Panc1 (cell line): ENCODE data around the gene CAPN11. TPM values are rescaled to one million over a fixed set of nuclear protein-coding genes. Genes with fewer than 3 reads are reported as not detected.
A peak's percentile ranks its signal among the peaks of the same experiment; 100 is the strongest.

Experiments
- ATAC-seq: fragments of 200-7000 bp; cut with Tn5 transposase; 2 replicates; pipeline ENCODE4 v1.9.1; 2020; ENCODE audit warnings: mild to moderate bottlenecking, moderate library complexity
- BruUV-seq: library from RNA; stranded (reverse); fragments of 400-500 nt; replicated peaks from 2 replicates; lab custom pipeline; 2021; lab: Mats Ljungman, UMichigan
- CTCF ChIA-PET: fragments of 300-600 bp; sonication (Branson Sonifier 250); formaldehyde crosslinking; loops from one replicate; lab custom pipeline; 2022; ENCODE audit warnings: antibody characterized with exemption; lab: Charles Lee
- POLR2A ChIA-PET: fragments of 300-600 bp; sonication (Branson Sonifier 250); formaldehyde crosslinking; loops from one replicate; lab custom pipeline; 2022; ENCODE audit warnings: antibody characterized with exemption; lab: Charles Lee
- DNase-seq: peaks from one replicate; pipeline ENCODE4 v3.0.0-alpha.2; 2010; ENCODE audit warnings: low read depth, low spot score
- H3K27ac ChIP-seq: 2 replicates; pipeline ENCODE4 v1.5.1; 2011; ENCODE audit warnings: mild to moderate bottlenecking, low read length, inconsistent platforms
- H3K27me3 ChIP-seq: fragments of 200-500 bp; sonication (Bioruptor generic); 2 replicates; pipeline ENCODE4 v1.6.0; 2014; ENCODE audit warnings: low read length, inconsistent platforms; ENCODE audit not compliant: control insufficient read depth, insufficient read depth
- H3K36me3 ChIP-seq: fragments of 200-500 bp; sonication (Bioruptor generic); 2 replicates; pipeline ENCODE4 v1.5.1; 2014; ENCODE audit warnings: inconsistent platforms, mild to moderate bottlenecking, low read length, moderate library complexity; ENCODE audit not compliant: control insufficient read depth, insufficient read depth
- H3K4me1 ChIP-seq: 2 replicates; pipeline ENCODE4 v1.5.1; 2011; ENCODE audit warnings: inconsistent platforms, mild to moderate bottlenecking, low read length, moderate library complexity; ENCODE audit not compliant: control insufficient read depth, insufficient read depth
- H3K4me3 ChIP-seq, 2 experiments: 2 replicates each; pipeline ENCODE4 v1.5.1; 2011 to 2012; ENCODE audit warnings: low read depth in 2 of 2, low read length in 2 of 2, mild to moderate bottlenecking in 2 of 2, inconsistent platforms in 1 of 2, moderate library complexity in 1 of 2
- H3K9me3 ChIP-seq: fragments of 200-500 bp; sonication (Bioruptor generic); 2 replicates; pipeline ENCODE4 v1.5.1; 2014; ENCODE audit warnings: low read depth, mild to moderate bottlenecking, inconsistent platforms, low read length, moderate library complexity; ENCODE audit not compliant: control insufficient read depth, insufficient read depth
- CTCF ChIP-seq: fragments of 450-650 bp; IDR thresholded peaks from 2 replicates; pipeline ENCODE4 v1.5.1; 2017; ENCODE audit warnings: mild to moderate bottlenecking
- POLR2AphosphoS5 ChIP-seq: IDR thresholded peaks from 2 replicates; pipeline ENCODE4 v1.6.1; 2012; ENCODE audit warnings: mild to moderate bottlenecking, low read depth, low read length, moderate library complexity
- SIN3A ChIP-seq: IDR thresholded peaks from 2 replicates; pipeline ENCODE4 v1.6.1; 2012; ENCODE audit warnings: low read depth, mild to moderate bottlenecking, low read length, moderate library complexity, borderline replicate concordance; ENCODE audit not compliant: insufficient read depth
- TCF7L2 ChIP-seq: IDR thresholded peaks from 2 replicates; pipeline ENCODE4 v1.6.1; 2011; ENCODE audit warnings: mild to moderate bottlenecking, low read depth, low read length, inconsistent platforms
- in situ Hi-C: cut with HindIII; loops from 2 replicates; pipeline ENCODE4 v1.10.0; 2016; ENCODE audit warnings: low sequenced_read_pairs, low pct_unique_long_range_greater_than_20kb
- intact Hi-C: fragments of 100-400 bp; cut with micrococcal nuclease; formaldehyde crosslinking; loops from one replicate; pipeline ENCODE4 v1.10.0; 2022; ENCODE audit not compliant: unreplicated experiment
- total RNA-seq: library from RNA; stranded (reverse); gene quantifications from one replicate; pipeline ENCODE4 v1.2.1, GENCODE V29; 2021; ENCODE audit not compliant: unreplicated experiment
- TF ChIP-seq, protein P1 (sequence below), 2 experiments: IDR thresholded peaks; 2 replicates each; pipeline ENCODE4 v1.6.1; 2011 to 2012; ENCODE audit warnings: low read depth in 2 of 2, control low read depth in 1 of 2, low read length in 1 of 2, mild to moderate bottlenecking in 1 of 2, moderate library complexity in 1 of 2; ENCODE audit not compliant: insufficient read depth in 1 of 2

The CAPN11 gene
- total RNA-seq, 1 experiment from 2014 or later, result 1.2 TPM

DNA sequence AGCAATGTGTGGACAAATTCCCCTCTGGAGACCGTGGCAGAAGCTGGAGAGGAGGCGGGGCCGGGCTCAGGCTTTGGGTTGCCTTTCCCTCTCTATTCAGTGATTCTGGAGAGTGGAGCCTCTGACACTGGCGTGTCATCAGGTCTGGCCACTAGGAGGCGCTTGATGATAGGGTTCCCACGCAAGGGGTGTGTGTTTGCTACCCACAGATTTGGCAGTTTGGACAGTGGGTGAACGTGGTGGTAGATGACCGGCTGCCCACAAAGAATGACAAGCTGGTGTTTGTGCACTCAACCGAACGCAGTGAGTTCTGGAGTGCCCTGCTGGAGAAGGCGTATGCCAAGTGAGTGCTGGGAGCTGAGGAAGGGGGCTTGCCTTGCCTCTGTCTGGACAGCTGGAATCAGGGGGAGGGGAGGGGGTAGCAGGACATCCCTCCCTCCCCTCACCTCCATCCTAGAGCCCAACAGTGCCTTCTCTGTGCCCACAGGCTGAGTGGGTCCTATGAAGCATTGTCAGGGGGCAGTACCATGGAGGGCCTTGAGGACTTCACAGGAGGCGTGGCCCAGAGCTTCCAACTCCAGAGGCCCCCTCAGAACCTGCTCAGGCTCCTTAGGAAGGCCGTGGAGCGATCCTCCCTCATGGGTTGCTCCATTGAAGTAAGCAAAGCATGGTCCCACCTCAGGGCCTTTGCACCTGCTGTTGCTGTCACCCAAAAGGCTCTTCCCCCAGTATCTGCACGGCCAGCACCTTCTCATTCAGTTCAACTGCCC, 14.3 kb downstream of the CAPN11 start:
- CTCF ChIA-PET, result interaction anchor here (0.7 to 1.1 kb wide), 5 partner anchors 62 to 403 kb away, joined by 3 to 7 read pairs (median 4); partner anchors contain the start of genes HSP90AB1 and SLC35B2
- peak; percentile 94 for ATAC-seq
- no peaks in the 10 kb centered on the region for H3K36me3 ChIP-seq
- H3K4me1 ChIP-seq, result peaks cover 28% of the 10 kb centered on the region
- peak; percentile 73 for DNase-seq
- in situ Hi-C loops, result no loop called here
- H3K4me3 ChIP-seq, result no peak overlapping the region
- intact Hi-C loops, result loop anchor here (1.0 to 5.0 kb wide), 2 partner anchors 64 to 81 kb away; no protein-coding TSS in a partner anchor
- no TSS peak for BruUV-seq
- TF ChIP-seq TCF7L2 (no peak), POLR2AphosphoS5 (no peak; the same call in 1 of the 2 replicates), CTCF (peak; percentile 94), SIN3A (0 out of 2 replicates have a peak, but pooled peaks have one; percentile 29)
- TF ChIP-seq, protein P1, sequence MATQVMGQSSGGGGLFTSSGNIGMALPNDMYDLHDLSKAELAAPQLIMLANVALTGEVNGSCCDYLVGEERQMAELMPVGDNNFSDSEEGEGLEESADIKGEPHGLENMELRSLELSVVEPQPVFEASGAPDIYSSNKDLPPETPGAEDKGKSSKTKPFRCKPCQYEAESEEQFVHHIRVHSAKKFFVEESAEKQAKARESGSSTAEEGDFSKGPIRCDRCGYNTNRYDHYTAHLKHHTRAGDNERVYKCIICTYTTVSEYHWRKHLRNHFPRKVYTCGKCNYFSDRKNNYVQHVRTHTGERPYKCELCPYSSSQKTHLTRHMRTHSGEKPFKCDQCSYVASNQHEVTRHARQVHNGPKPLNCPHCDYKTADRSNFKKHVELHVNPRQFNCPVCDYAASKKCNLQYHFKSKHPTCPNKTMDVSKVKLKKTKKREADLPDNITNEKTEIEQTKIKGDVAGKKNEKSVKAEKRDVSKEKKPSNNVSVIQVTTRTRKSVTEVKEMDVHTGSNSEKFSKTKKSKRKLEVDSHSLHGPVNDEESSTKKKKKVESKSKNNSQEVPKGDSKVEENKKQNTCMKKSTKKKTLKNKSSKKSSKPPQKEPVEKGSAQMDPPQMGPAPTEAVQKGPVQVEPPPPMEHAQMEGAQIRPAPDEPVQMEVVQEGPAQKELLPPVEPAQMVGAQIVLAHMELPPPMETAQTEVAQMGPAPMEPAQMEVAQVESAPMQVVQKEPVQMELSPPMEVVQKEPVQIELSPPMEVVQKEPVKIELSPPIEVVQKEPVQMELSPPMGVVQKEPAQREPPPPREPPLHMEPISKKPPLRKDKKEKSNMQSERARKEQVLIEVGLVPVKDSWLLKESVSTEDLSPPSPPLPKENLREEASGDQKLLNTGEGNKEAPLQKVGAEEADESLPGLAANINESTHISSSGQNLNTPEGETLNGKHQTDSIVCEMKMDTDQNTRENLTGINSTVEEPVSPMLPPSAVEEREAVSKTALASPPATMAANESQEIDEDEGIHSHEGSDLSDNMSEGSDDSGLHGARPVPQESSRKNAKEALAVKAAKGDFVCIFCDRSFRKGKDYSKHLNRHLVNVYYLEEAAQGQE (IDR thresholded peaks at IDR 0.05; ENCODE audit: insufficient read depth in 1 of 2, low read depth in 2 of 2, low read length in 1 of 2), result 0 out of 4 replicates have a peak, but pooled peaks of 1 of the 2 experiments have one; percentile 35
- POLR2A ChIA-PET, result interaction anchor here (0.6 to 1.1 kb wide), 3 partner anchors 74 to 132 kb away, joined by 3 read pairs; partner anchors contain the start of gene HSP90AB1
- H3K27me3 ChIP-seq, result no peaks in the 10 kb centered on the region
- peak overlapping the region; percentile 64 for H3K27ac ChIP-seq
- no peaks in the 10 kb centered on the region for H3K9me3 ChIP-seq

DNA sequence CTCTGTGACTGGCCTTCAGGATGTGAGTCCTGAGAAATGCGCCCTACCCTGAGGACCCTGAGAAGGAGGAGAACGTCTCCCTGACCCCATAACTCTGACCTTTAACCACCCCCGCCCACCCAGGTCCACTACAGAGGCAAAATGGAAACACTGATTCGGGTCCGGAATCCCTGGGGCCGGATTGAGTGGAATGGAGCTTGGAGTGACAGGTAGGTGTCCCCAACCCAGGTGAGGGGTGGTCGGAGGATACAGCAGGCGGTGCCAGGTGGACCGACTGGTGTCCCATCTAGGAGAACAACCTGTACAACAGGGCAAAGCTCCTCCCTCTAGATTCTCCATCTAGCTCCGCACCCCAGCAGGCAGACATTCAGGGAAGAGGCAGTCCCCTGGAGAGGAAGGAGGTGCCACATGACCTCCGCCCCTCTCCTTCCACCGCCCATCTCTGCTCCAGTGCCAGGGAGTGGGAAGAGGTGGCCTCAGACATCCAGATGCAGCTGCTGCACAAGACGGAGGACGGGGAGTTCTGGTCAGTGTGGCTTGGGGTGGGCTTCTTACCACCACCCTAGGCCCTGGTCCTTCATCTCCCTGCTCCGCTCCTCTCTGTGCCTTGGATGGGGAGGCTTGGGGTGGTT, 17.6 kb downstream of the CAPN11 start:
- ATAC-seq (no peak), DNase-seq (no peak)
- intact Hi-C loops (loop anchor here (5.0 kb wide), 1 partner anchor 46 kb away; the partner anchor contains the start of gene SLC29A1), in situ Hi-C loops (no loop called here)
- Histone ChIP-seq H3K4me3 (no peak overlapping the region), H3K4me1 (peaks cover 54% of the 10 kb centered on the region), H3K9me3 (no peaks in the 10 kb centered on the region), H3K27ac (peak overlapping the region; percentile 90), H3K36me3 (no peaks in the 10 kb centered on the region), H3K27me3 (no peaks in the 10 kb centered on the region)
- TF ChIP-seq SIN3A (no peak), POLR2AphosphoS5 (no peak), CTCF (no peak), TCF7L2 (no peak)
- TF ChIP-seq, protein P1 (IDR thresholded peaks at IDR 0.05; ENCODE audit: insufficient read depth in 1 of 2, low read depth in 2 of 2, low read length in 1 of 2), result no peak
- ChIA-PET POLR2A (interaction anchor here (0.6 to 0.7 kb wide), 2 partner anchors 13 to 31 kb away, joined by 3 to 6 read pairs; no protein-coding TSS in a partner anchor), CTCF (interaction anchor here (0.6 kb wide), 2 partner anchors 18 to 21 kb away, joined by 3 to 13 read pairs; no protein-coding TSS in a partner anchor)
- no TSS peak for BruUV-seq
